HEK293T (cell line): Measurements from ENCODE around the gene ZMIZ1.

Experiments
- ARNT ChIP-seq: fragments of 450-650 bp; IDR thresholded peaks from 2 replicates; pipeline ENCODE4 v1.6.1; 2017; ENCODE audit warnings: mild to moderate bottlenecking
- BHLHE40 ChIP-seq: fragments of 450-650 bp; IDR thresholded peaks from 2 replicates; pipeline ENCODE4 v1.6.1; 2016; ENCODE audit warnings: mild to moderate bottlenecking, moderate library complexity, borderline replicate concordance
- ELF4 ChIP-seq: fragments of 450-650 bp; IDR thresholded peaks from 2 replicates; pipeline ENCODE4 v1.6.1; 2017; ENCODE audit warnings: antibody characterized with exemption
- FOXA1 ChIP-seq: fragments of 450-650 bp; IDR thresholded peaks from 2 replicates; pipeline ENCODE4 v1.6.1; 2016; ENCODE audit warnings: mild to moderate bottlenecking
- FOXK2 ChIP-seq: fragments of 450-650 bp; IDR thresholded peaks from 2 replicates; pipeline ENCODE4 v1.6.1; 2016; ENCODE audit warnings: mild to moderate bottlenecking
- FOXM1 ChIP-seq: fragments of 450-650 bp; IDR thresholded peaks from 2 replicates; pipeline ENCODE4 v1.6.1; 2017; ENCODE audit warnings: mild to moderate bottlenecking, borderline replicate concordance
- L3MBTL2 ChIP-seq: fragments of 450-650 bp; conservative IDR thresholded peaks from 2 replicates; pipeline ENCODE4 v1.6.1; 2016; ENCODE audit warnings: mild to moderate bottlenecking
- NFRKB ChIP-seq: fragments of 450-650 bp; IDR thresholded peaks from 2 replicates; pipeline ENCODE4 v1.6.1; 2016; ENCODE audit warnings: mild to moderate bottlenecking, moderate library complexity
- SP1 ChIP-seq: fragments of 450-650 bp; IDR thresholded peaks from 2 replicates; pipeline ENCODE4 v1.6.1; 2017
- SUZ12 ChIP-seq: fragments of 450-650 bp; IDR thresholded peaks from 2 replicates; pipeline ENCODE4 v1.6.1; 2016; ENCODE audit warnings: mild to moderate bottlenecking
- TARDBP ChIP-seq: fragments of 450-650 bp; IDR thresholded peaks from 2 replicates; pipeline ENCODE4 v1.6.1; 2016
- ZNF384 ChIP-seq: fragments of 450-650 bp; IDR thresholded peaks from 2 replicates; pipeline ENCODE4 v1.6.1; 2016

DNA sequence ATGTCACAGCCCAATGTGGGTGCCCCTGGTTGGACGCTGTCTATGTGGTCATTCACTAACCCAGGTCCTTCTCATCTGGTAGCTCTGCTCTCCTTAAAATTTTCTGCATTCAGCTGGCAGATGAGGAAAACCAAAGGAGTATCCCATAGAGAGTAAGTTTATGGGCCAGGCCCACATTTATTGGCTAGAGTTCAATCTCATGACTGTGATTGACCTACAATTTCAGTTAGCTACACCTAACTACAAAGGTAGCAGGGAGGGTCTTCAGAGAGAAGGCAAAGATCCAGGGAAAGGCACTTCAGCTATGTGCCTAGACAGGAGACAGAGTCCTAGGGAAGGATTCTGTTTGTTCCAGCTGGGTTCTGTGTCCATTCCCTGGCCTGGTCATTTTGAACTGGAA, 254.8 kb downstream of the ZMIZ1 start:
- no peak for TF ChIP-seq BHLHE40
- TF ChIP-seq FOXK2 = no peak
- no peak for TF ChIP-seq FOXM1
- TF ChIP-seq TARDBP = no peak
- no peak for TF ChIP-seq NFRKB
- no peak for TF ChIP-seq L3MBTL2
- no peak for TF ChIP-seq SUZ12
- TF ChIP-seq ELF4 = no peak
- TF ChIP-seq ZNF384 = no peak
- TF ChIP-seq FOXA1 = no peak
- TF ChIP-seq SP1 = no peak
- no peak for TF ChIP-seq ARNT
